B cell (primary cell): Measurements from ENCODE around the gene LGALS7.

Experiments
- CTCF ChIP-seq: fragments of 200-600 bp; IDR thresholded peaks from one replicate; pipeline ENCODE4 v1.8.0; 2022; ENCODE audit warnings: antibody characterized with exemption, mild to moderate bottlenecking
- EZH2 ChIP-seq: IDR thresholded peaks from 2 replicates; pipeline ENCODE4 v1.6.1; 2012; ENCODE audit warnings: borderline replicate concordance, low read depth, mild to moderate bottlenecking, moderate library complexity, low read length; ENCODE audit not compliant: insufficient read depth, poor library complexity, severe bottlenecking

- TF ChIP-seq CTCF, result no peak
- no peak for TF ChIP-seq EZH2
These were observed 29.7 kb downstream of the LGALS7 start for GRCh38 chr19:38743394-38744297.
